B cell (primary cell): ENCODE results near the gene HBB. TPM values are rescaled to one million over a fixed set of nuclear protein-coding genes. Genes with fewer than 3 reads are reported as not detected.
"Not testable (repeated sequence)": the region's sequence is repeated elsewhere in the genome, so short reads cannot be mapped to it uniquely, and the experiment has no call there.

Experiments used
- ATAC-seq: fragments of 200-7000 bp; cut with Tn5 transposase; one replicate; pipeline ENCODE4 v1.10.0; 2021; ENCODE audit warnings: low read depth, mild to moderate bottlenecking, moderate number of reproducible peaks, moderate library complexity
- CTCF ChIA-PET: fragments of 350-600 bp; sonication (Branson Sonifier 250); formaldehyde crosslinking; loops from one replicate; lab custom pipeline; 2021; ENCODE audit warnings: antibody characterized with exemption, inconsistent platforms; lab: Charles Lee
- POLR2A ChIA-PET: fragments of 350-600 bp; sonication (Branson Sonifier 250); formaldehyde crosslinking; loops from one replicate; lab custom pipeline; 2021; ENCODE audit warnings: antibody characterized with exemption; lab: Charles Lee
- DNase-seq: peaks from one replicate; pipeline ENCODE4 v3.0.0; 2013
- H2AFZ ChIP-seq: 2 replicates; pipeline ENCODE4 v1.6.1; 2012; ENCODE audit warnings: mild to moderate bottlenecking, low read depth, low read length; ENCODE audit not compliant: insufficient read depth, poor library complexity, severe bottlenecking
- H3K27ac ChIP-seq, 2 donors: 1 replicate in 1 of 2; 2 replicates in 1 of 2; pipeline ENCODE4 v1.5.1; 2012 to 2013; ENCODE audit warnings: low read length in 2 of 2, mild to moderate bottlenecking in 2 of 2, moderate library complexity in 1 of 2
- H3K27me3 ChIP-seq, 4 experiments: fragments of 200-600 bp in 1 of 4; sonication (generic) in 1 of 4; replicated peaks in 1 of 4; 1 replicate in 2 of 4; 2 replicates in 2 of 4; pipeline versions ENCODE4 v1.6.1 to v1.7.0; 2013 to 2016; ENCODE audit warnings: low read length in 3 of 4, mild to moderate bottlenecking in 2 of 4, mixed read lengths in 1 of 4, moderate library complexity in 1 of 4; ENCODE audit not compliant: insufficient read depth in 4 of 4, control insufficient read depth in 3 of 4; ENCODE audit errors: control extremely low read depth in 1 of 4
- H3K36me3 ChIP-seq, 2 experiments: replicated peaks in 1 of 2; 1 replicate in 1 of 2; 2 replicates in 1 of 2; pipeline versions ENCODE4 v1.6.1 to v1.7.1; 2013; ENCODE audit warnings: low read length in 1 of 2; ENCODE audit not compliant: insufficient read depth in 2 of 2, control insufficient read depth in 1 of 2; ENCODE audit errors: control extremely low read depth in 1 of 2, extremely low read depth in 1 of 2
- H3K4me1 ChIP-seq, 2 donors: fragments of 200-600 bp in 1 of 2; sonication (generic) in 1 of 2; 1 replicate in 1 of 2; 2 replicates in 1 of 2; pipeline versions ENCODE4 v1.5.1 to v1.6.1; 2013 to 2017; ENCODE audit warnings: low read length in 2 of 2; ENCODE audit not compliant: control insufficient read depth in 2 of 2, insufficient read depth in 2 of 2
- H3K4me2 ChIP-seq: replicated peaks from 2 replicates; pipeline ENCODE3; 2012; ENCODE audit warnings: mild to moderate bottlenecking, low read depth, low read length; ENCODE audit not compliant: poor library complexity, severe bottlenecking
- H3K4me3 ChIP-seq, 5 experiments: fragments of 200-600 bp in 1 of 5; sonication (generic) in 1 of 5; 1 replicate in 3 of 5; 2 replicates in 2 of 5; pipeline versions ENCODE4 v1.5.1 to v1.7.0; 2011 to 2016; ENCODE audit warnings: low read length in 4 of 5, mild to moderate bottlenecking in 4 of 5, low read depth in 2 of 5, control low read depth in 1 of 5, moderate library complexity in 1 of 5; ENCODE audit not compliant: insufficient read depth in 1 of 5; ENCODE audit errors: control extremely low read depth in 1 of 5, extremely low read depth in 1 of 5
- H3K79me2 ChIP-seq: fragments of 200-600 bp; sonication (generic); one replicate; pipeline ENCODE4 v1.6.0; 2016; ENCODE audit warnings: low read length; ENCODE audit not compliant: control insufficient read depth, insufficient read depth
- H3K9ac ChIP-seq: fragments of 200-600 bp; sonication (generic); 2 replicates; pipeline ENCODE4 v1.6.1; 2017; ENCODE audit warnings: mild to moderate bottlenecking, low read length, moderate library complexity
- H3K9me3 ChIP-seq, 3 donors: one replicate each; pipeline versions ENCODE4 v1.6.1 to v1.7.1; 2013; ENCODE audit warnings: low read length in 2 of 3; ENCODE audit not compliant: control insufficient read depth in 2 of 3, insufficient read depth in 1 of 3; ENCODE audit errors: control extremely low read depth in 1 of 3
- H4K20me1 ChIP-seq: 2 replicates; pipeline ENCODE4 v1.6.0; 2012; ENCODE audit warnings: mild to moderate bottlenecking, low read length; ENCODE audit not compliant: insufficient read depth, control insufficient read depth, poor library complexity, severe bottlenecking
- H3K27ac Mint-ChIP-seq: one replicate; pipeline ENCODE4 v1.8.0; 2021; ENCODE audit warnings: mixed read lengths
- H3K27me3 Mint-ChIP-seq: one replicate; pipeline ENCODE4 v1.8.0; 2021; ENCODE audit warnings: mixed read lengths
- H3K4me1 Mint-ChIP-seq: one replicate; pipeline ENCODE4 v1.8.0; 2021; ENCODE audit warnings: mixed read lengths
- H3K4me3 Mint-ChIP-seq: one replicate; pipeline ENCODE4 v1.8.0; 2021; ENCODE audit warnings: mixed read lengths
- H3K9me3 Mint-ChIP-seq: one replicate; pipeline ENCODE4 v1.8.0; 2022; ENCODE audit warnings: mixed read lengths; ENCODE audit not compliant: insufficient read depth
- EZH2 ChIP-seq: IDR thresholded peaks from 2 replicates; pipeline ENCODE4 v1.6.1; 2012; ENCODE audit warnings: borderline replicate concordance, low read depth, mild to moderate bottlenecking, moderate library complexity, low read length; ENCODE audit not compliant: insufficient read depth, poor library complexity, severe bottlenecking
- WGBS: methylation state at CpG from one replicate; pipeline ENCODE4 v1.1.5; 2013; ENCODE audit warnings: missing lambda C conversion rate; ENCODE audit not compliant: insufficient coverage; 5-methylcytosine and 5-hydroxymethylcytosine counted together
- intact Hi-C: fragments of 100-400 bp; cut with micrococcal nuclease; formaldehyde crosslinking; loops from one replicate; pipeline ENCODE4 v1.10.0; 2022
- polyA plus RNA-seq: library from polyadenylated mRNA; depleted of rRNA; stranded (reverse); fragments of >200 nt; gene quantifications from 2 replicates; pipeline ENCODE4 v1.2.3, GENCODE V29; 2012
- total RNA-seq, 2 donors: library from RNA; stranded (reverse); fragments of 120-200 nt in 1 of 2; gene quantifications; 1 replicate in 1 of 2; 2 replicates in 1 of 2; pipeline versions ENCODE4 v1.2.3 to v1.2.4, GENCODE V29; 2013 to 2022
- TF ChIP-seq, protein P1 (sequence below): fragments of 200-600 bp; IDR thresholded peaks from one replicate; pipeline ENCODE4 v1.8.0; 2022; ENCODE audit warnings: antibody characterized with exemption, mild to moderate bottlenecking

HBB gene
- total and polyA plus RNA-seq, 2 donors (not counting 1 experiment from before 2014, with no cell fraction given), result 69.7 to 385 TPM

DNA sequence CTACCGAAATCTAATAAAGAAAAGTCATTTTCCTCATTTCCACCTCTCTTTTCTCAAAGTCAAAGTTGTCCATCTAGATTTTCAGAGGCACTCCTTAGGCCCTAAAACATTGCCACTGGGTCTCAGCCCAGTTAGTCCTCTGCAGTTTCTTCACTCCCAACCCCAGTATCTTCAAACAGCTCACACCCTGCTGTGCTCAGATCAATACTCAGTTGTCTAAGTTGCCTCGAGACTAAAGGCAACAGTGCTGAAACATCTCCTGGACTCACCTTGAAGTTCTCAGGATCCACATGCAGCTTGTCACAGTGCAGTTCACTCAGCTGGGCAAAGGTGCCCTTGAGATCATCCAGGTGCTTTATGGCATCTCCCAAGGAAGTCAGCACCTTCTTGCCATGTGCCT lies 27.2 kb upstream of the HBB start:
- H3K27ac Mint-ChIP-seq, ATAC-seq, H3K4me2 ChIP-seq, H3K9me3 Mint-ChIP-seq, H3K4me3 Mint-ChIP-seq, H3K4me1 Mint-ChIP-seq, H3K9ac ChIP-seq, H3K27me3 ChIP-seq, H4K20me1 ChIP-seq, H3K36me3 ChIP-seq, H3K27ac ChIP-seq, intact Hi-C loops, H3K4me3 ChIP-seq, POLR2A ChIA-PET, DNase-seq, H3K9me3 ChIP-seq, H3K4me1 ChIP-seq, H2AFZ ChIP-seq, H3K79me2 ChIP-seq, CTCF ChIA-PET: not testable (repeated sequence)
- H3K27me3 Mint-ChIP-seq, result peaks cover 18% of the 10 kb centered on the region
- 88% methylated on average over 1 of the region's 2 CpGs for WGBS

DNA sequence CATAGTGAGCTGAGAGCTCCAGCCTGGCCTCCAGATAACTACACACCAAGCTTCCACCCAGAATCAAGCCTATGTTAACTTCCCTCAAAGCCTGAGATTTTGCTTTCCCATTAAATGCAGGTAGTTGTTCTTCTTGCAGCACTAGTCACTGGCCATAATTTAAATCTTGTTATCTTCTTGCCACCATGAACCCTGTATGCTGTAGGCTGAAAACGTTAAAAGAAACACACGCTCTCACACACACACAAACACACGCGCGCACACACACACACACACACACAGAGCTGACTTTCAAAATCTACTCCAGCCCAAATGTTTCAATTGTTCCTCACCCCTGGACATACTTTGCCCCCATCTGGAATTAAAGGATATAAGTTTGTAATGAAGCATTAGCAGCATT lies 26.6 kb upstream of the HBB start:
- H3K4me3 ChIP-seq, intact Hi-C loops, H3K4me2 ChIP-seq, H3K9me3 Mint-ChIP-seq, H4K20me1 ChIP-seq, H3K27me3 ChIP-seq, H3K79me2 ChIP-seq, H3K4me1 ChIP-seq, H3K9ac ChIP-seq, H3K36me3 ChIP-seq, H3K4me3 Mint-ChIP-seq, H3K4me1 Mint-ChIP-seq, POLR2A ChIA-PET, H3K27ac ChIP-seq, CTCF ChIA-PET, H3K27ac Mint-ChIP-seq, H3K9me3 ChIP-seq, DNase-seq, H2AFZ ChIP-seq, ATAC-seq: not testable (repeated sequence)
- H3K27me3 Mint-ChIP-seq, result peaks cover 18% of the 10 kb centered on the region
- no CpG with 5 or more reads among the region's 5 CpGs for WGBS

DNA sequence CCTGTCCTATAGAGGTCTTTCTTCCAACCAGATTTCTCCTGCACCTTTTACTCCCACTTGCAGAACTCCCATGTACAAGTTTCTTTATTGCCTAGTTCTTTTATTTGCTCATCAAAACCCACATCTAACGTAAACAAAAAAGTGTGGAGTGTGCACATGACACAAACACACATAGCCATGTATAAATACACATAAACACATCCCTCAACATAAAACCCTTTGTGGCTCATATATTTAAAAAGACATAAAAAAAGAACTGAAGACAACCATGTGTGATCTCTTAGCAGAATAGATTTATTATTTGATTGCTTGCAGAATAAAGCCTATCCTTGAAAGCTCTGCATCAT lies 26.0 kb upstream of the HBB start:
- intact Hi-C loops, result no loop called here
- no peaks in the 10 kb centered on the region for H3K36me3 ChIP-seq
- H3K4me3 ChIP-seq, result no peak overlapping the region
- Mint-ChIP-seq H3K27ac (no peak overlapping the region), H3K9me3 (no peaks in the 10 kb centered on the region), H3K4me1 (no peaks in the 10 kb centered on the region), H3K4me3 (no peak overlapping the region), H3K27me3 (peaks cover 18% of the 10 kb centered on the region)
- no peak overlapping the region for H3K9ac ChIP-seq
- ATAC-seq (no peak), DNase-seq (no peak)
- no peaks in the 10 kb centered on the region for H3K79me2 ChIP-seq
- no peaks in the 10 kb centered on the region for H4K20me1 ChIP-seq
- no peaks in the 10 kb centered on the region for H3K9me3 ChIP-seq
- H3K27ac ChIP-seq, result no peak overlapping the region
- no peaks in the 10 kb centered on the region for H3K4me1 ChIP-seq
- ChIA-PET CTCF (no interaction called here), POLR2A (no interaction called here)
- no CpG with 5 or more reads among the region's 1 CpG for WGBS
- H3K27me3 ChIP-seq, result no peaks in the 10 kb centered on the region
- H2AFZ ChIP-seq, result no peak overlapping the region
- TF ChIP-seq, protein P1, sequence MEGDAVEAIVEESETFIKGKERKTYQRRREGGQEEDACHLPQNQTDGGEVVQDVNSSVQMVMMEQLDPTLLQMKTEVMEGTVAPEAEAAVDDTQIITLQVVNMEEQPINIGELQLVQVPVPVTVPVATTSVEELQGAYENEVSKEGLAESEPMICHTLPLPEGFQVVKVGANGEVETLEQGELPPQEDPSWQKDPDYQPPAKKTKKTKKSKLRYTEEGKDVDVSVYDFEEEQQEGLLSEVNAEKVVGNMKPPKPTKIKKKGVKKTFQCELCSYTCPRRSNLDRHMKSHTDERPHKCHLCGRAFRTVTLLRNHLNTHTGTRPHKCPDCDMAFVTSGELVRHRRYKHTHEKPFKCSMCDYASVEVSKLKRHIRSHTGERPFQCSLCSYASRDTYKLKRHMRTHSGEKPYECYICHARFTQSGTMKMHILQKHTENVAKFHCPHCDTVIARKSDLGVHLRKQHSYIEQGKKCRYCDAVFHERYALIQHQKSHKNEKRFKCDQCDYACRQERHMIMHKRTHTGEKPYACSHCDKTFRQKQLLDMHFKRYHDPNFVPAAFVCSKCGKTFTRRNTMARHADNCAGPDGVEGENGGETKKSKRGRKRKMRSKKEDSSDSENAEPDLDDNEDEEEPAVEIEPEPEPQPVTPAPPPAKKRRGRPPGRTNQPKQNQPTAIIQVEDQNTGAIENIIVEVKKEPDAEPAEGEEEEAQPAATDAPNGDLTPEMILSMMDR, result no peak
- TF ChIP-seq EZH2, result no peak
- no peak overlapping the region for H3K4me2 ChIP-seq
